ENCODE data around the gene TNFRSF1A. TPM values are rescaled to one million over a fixed set of nuclear protein-coding genes. Genes with fewer than 3 reads are reported as not detected.
A peak's percentile ranks its signal among the peaks of the same experiment; 100 is the strongest.

The TNFRSF1A gene
- polyA plus RNA-seq, 1 donor (not counting 4 experiments of a cell fraction or from before 2014, with no cell fraction given), result 101 TPM

GRCh38 chr12:6380141-6381121 is 38.6 kb upstream of the TNFRSF1A start:
- H3K4me3 ChIP-seq (ENCODE audit: control insufficient read depth in 2 of 3, extremely low read depth in 1 of 3, insufficient read depth in 2 of 3, low read depth in 1 of 3, low read length in 3 of 3), result no peak overlapping the region
- H3K36me3 ChIP-seq (ENCODE audit: control insufficient read depth in 2 of 2, extremely low read depth in 1 of 2, insufficient read depth in 2 of 2, low read length in 2 of 2), result peaks cover 0 to 4% of the 10 kb centered on the region in 2 experiments
- no peak overlapping the region for H2AFZ ChIP-seq (ENCODE audit: control insufficient read depth, low read length)
- peaks cover 52% of the 10 kb centered on the region for H3K4me1 ChIP-seq (ENCODE audit: control insufficient read depth, extremely low read depth, insufficient read depth, low read length)
- H3K9ac ChIP-seq (ENCODE audit: control insufficient read depth, extremely low read depth, insufficient read depth, low read length), result no peak overlapping the region
- H3K79me2 ChIP-seq (ENCODE audit: control insufficient read depth, insufficient read depth, low read length), result peaks cover 19% of the 10 kb centered on the region
- no peaks in the 10 kb centered on the region for H4K20me1 ChIP-seq (ENCODE audit: control insufficient read depth, extremely low read depth, insufficient read depth, low read length)
- TF ChIP-seq CTCF (optimal IDR thresholded peaks at IDR 0.05 in 1 of 3, IDR thresholded peaks at IDR 0.05 in 1 of 3, conservative IDR thresholded peaks at IDR 0.05 in 1 of 3; ENCODE audit: extremely low read depth in 1 of 3, insufficient read depth in 2 of 3, low read length in 3 of 3) (no peak), EZH2 (IDR thresholded peaks at IDR 0.05; ENCODE audit: low read length) (no peak)
- no peak for DNase-seq (ENCODE audit: low read depth, low spot score)
- no peak overlapping the region for H3K4me2 ChIP-seq (ENCODE audit: control insufficient read depth, extremely low read depth, insufficient read depth, low read depth, low read length)
- peak; percentile 73 for FAIRE-seq
- H3K27ac ChIP-seq (ENCODE audit: control insufficient read depth, insufficient read depth, low read length), result no peak overlapping the region
- H3K27me3 ChIP-seq (ENCODE audit: control insufficient read depth, extremely low read depth, insufficient read depth, low read length), result no peaks in the 10 kb centered on the region
- no peaks in the 10 kb centered on the region for H3K9me1 ChIP-seq (ENCODE audit: control insufficient read depth, extremely low read depth, insufficient read depth, low read length)
- no peaks in the 10 kb centered on the region for H3K9me3 ChIP-seq (ENCODE audit: control insufficient read depth, low read depth, low read length)
- dilution Hi-C loops (cut with MboI; ENCODE audit: extremely low pct_ligation_motif_present, low sequenced_read_pairs), result no loop called here

GRCh38 chr12:6378709-6379472 is 37.0 kb upstream of the TNFRSF1A start:
- no peaks in the 10 kb centered on the region for H3K9me1 ChIP-seq (ENCODE audit: control insufficient read depth, extremely low read depth, insufficient read depth, low read length)
- H3K79me2 ChIP-seq (ENCODE audit: control insufficient read depth, insufficient read depth, low read length), result peaks cover 12% of the 10 kb centered on the region
- dilution Hi-C loops (cut with MboI; ENCODE audit: extremely low pct_ligation_motif_present, low sequenced_read_pairs), result no loop called here
- no peaks in the 10 kb centered on the region for H4K20me1 ChIP-seq (ENCODE audit: control insufficient read depth, extremely low read depth, insufficient read depth, low read length)
- H3K9me3 ChIP-seq (ENCODE audit: control insufficient read depth, low read depth, low read length), result no peaks in the 10 kb centered on the region
- H3K4me3 ChIP-seq (ENCODE audit: control insufficient read depth in 2 of 3, extremely low read depth in 1 of 3, insufficient read depth in 2 of 3, low read depth in 1 of 3, low read length in 3 of 3), result no peak overlapping the region
- no peak overlapping the region for H3K27ac ChIP-seq (ENCODE audit: control insufficient read depth, insufficient read depth, low read length)
- no peak overlapping the region for H2AFZ ChIP-seq (ENCODE audit: control insufficient read depth, low read length)
- peaks cover 57% of the 10 kb centered on the region for H3K4me1 ChIP-seq (ENCODE audit: control insufficient read depth, extremely low read depth, insufficient read depth, low read length)
- no peaks in the 10 kb centered on the region for H3K36me3 ChIP-seq (ENCODE audit: control insufficient read depth in 2 of 2, extremely low read depth in 1 of 2, insufficient read depth in 2 of 2, low read length in 2 of 2)
- H3K27me3 ChIP-seq (ENCODE audit: control insufficient read depth, extremely low read depth, insufficient read depth, low read length), result no peaks in the 10 kb centered on the region
- TF ChIP-seq EZH2 (IDR thresholded peaks at IDR 0.05; ENCODE audit: low read length) (no peak), CTCF (optimal IDR thresholded peaks at IDR 0.05 in 1 of 3, IDR thresholded peaks at IDR 0.05 in 1 of 3, conservative IDR thresholded peaks at IDR 0.05 in 1 of 3; ENCODE audit: extremely low read depth in 1 of 3, insufficient read depth in 2 of 3, low read length in 3 of 3) (no peak)
- H3K4me2 ChIP-seq (ENCODE audit: control insufficient read depth, extremely low read depth, insufficient read depth, low read depth, low read length), result no peak overlapping the region
- DNase-seq (ENCODE audit: low read depth, low spot score), result no peak
- FAIRE-seq, result no peak
- H3K9ac ChIP-seq (ENCODE audit: control insufficient read depth, extremely low read depth, insufficient read depth, low read length), result no peak overlapping the region

All from keratinocyte (primary cell).